ENCODE measurements around the gene RAP2A.

DNA sequence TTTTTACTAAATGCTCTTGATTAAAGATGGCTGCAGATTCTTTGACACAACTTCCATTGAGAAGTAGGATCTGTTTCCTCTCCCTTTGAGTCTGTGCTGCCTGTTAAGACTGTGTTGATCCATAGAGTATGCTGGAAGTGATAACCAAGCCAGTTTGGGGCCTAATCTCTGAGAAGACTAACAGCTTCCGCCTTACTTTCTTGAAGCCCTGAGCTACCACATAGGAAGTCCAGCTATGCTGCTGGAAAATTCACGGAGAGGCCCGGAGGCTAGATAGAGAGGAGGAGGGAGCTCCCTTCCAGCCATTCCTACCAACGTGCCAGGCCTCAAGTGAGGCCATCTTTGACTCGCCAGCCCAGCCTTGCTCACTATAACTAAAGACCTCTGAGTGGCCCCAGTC lies 12.5 kb downstream of the RAP2A start:
- TF ChIP-seq, protein P1, sequence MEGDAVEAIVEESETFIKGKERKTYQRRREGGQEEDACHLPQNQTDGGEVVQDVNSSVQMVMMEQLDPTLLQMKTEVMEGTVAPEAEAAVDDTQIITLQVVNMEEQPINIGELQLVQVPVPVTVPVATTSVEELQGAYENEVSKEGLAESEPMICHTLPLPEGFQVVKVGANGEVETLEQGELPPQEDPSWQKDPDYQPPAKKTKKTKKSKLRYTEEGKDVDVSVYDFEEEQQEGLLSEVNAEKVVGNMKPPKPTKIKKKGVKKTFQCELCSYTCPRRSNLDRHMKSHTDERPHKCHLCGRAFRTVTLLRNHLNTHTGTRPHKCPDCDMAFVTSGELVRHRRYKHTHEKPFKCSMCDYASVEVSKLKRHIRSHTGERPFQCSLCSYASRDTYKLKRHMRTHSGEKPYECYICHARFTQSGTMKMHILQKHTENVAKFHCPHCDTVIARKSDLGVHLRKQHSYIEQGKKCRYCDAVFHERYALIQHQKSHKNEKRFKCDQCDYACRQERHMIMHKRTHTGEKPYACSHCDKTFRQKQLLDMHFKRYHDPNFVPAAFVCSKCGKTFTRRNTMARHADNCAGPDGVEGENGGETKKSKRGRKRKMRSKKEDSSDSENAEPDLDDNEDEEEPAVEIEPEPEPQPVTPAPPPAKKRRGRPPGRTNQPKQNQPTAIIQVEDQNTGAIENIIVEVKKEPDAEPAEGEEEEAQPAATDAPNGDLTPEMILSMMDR (IDR thresholded peaks at IDR 0.05; ENCODE audit: borderline replicate concordance, extremely low read depth, low read length, poor library complexity, severe bottlenecking) = no peak
- no peak for TF ChIP-seq EZH2 (IDR thresholded peaks at IDR 0.05; ENCODE audit: borderline replicate concordance, low read depth, low read length, severe bottlenecking)

Data from DND-41 (cell line).